ENCODE measurements around the gene KEL. TPM values are rescaled to one million over a fixed set of nuclear protein-coding genes. Genes with fewer than 3 reads are reported as not detected.

Gene KEL
- total RNA-seq, 4 donors from 2014 or later: 0.29 to 2.0 (median 0.49) TPM

- Histone ChIP-seq H3K36me3 (no peaks in the 10 kb centered on the region), H3K27ac (no peak overlapping the region), H3K4me3 (replicated peaks in 1 of 3) (no peak overlapping the region), H3K4me1 (no peaks in the 10 kb centered on the region), H3K27me3 (no peaks in the 10 kb centered on the region), H3K9me3 (no peaks in the 10 kb centered on the region)
- intact Hi-C loops (cut with DNase I): no loop called here
- DNase-seq: no peak
- TF ChIP-seq POLR2A (IDR thresholded peaks at IDR 0.05): no peak
- no peak for TF ChIP-seq CTCF (IDR thresholded peaks at IDR 0.05)
- WGBS, 2 donors: 72 to 81% methylated on average over 1 of the region's 1 CpG
Measured at GRCh38 chr7:142914121-142914520, 48.0 kb downstream of the KEL start.

GRCh38 chr7:142913566-142913965 lies 48.6 kb downstream of the KEL start:
- Histone ChIP-seq H3K27me3 (no peaks in the 10 kb centered on the region), H3K4me1 (no peaks in the 10 kb centered on the region), H3K27ac (no peak overlapping the region), H3K9me3 (no peaks in the 10 kb centered on the region), H3K4me3 (replicated peaks in 1 of 3) (no peak overlapping the region), H3K36me3 (no peaks in the 10 kb centered on the region)
- DNase-seq: no peak
- TF ChIP-seq POLR2A (IDR thresholded peaks at IDR 0.05) (no peak), CTCF (IDR thresholded peaks at IDR 0.05) (no peak)
- intact Hi-C loops (cut with DNase I): no loop called here
- 87 to 91% methylated on average over 2 of the region's 2 CpGs for WGBS, 2 donors

GRCh38 chr7:142913051-142913450 lies 49.1 kb downstream of the KEL start:
- Histone ChIP-seq H3K27me3 (no peaks in the 10 kb centered on the region), H3K4me3 (replicated peaks in 1 of 3) (no peak overlapping the region), H3K9me3 (no peaks in the 10 kb centered on the region), H3K36me3 (no peaks in the 10 kb centered on the region), H3K27ac (no peak overlapping the region), H3K4me1 (no peaks in the 10 kb centered on the region)
- no peak for DNase-seq
- 62 to 65% methylated on average over 3 of the region's 3 CpGs for WGBS, 2 donors
- intact Hi-C loops (cut with DNase I): no loop called here
- TF ChIP-seq CTCF (IDR thresholded peaks at IDR 0.05) (no peak), POLR2A (IDR thresholded peaks at IDR 0.05) (no peak)

- intact Hi-C loops (cut with DNase I): no loop called here
- H3K36me3 ChIP-seq: no peaks in the 10 kb centered on the region
- no peak for DNase-seq
- H3K4me1 ChIP-seq: no peaks in the 10 kb centered on the region
- H3K9me3 ChIP-seq: no peaks in the 10 kb centered on the region
- no peaks in the 10 kb centered on the region for H3K27me3 ChIP-seq
- 80 to 91% methylated on average over 2 of the region's 2 CpGs for WGBS, 2 donors
- H3K4me3 ChIP-seq (replicated peaks in 1 of 3): no peak overlapping the region
- TF ChIP-seq POLR2A (IDR thresholded peaks at IDR 0.05) (no peak), CTCF (IDR thresholded peaks at IDR 0.05) (no peak)
- no peak overlapping the region for H3K27ac ChIP-seq
Measured at GRCh38 chr7:142910481-142910880, 51.7 kb downstream of the KEL start.

GRCh38 chr7:142910031-142910433 lies 52.1 kb downstream of the KEL start:
- TF ChIP-seq POLR2A (IDR thresholded peaks at IDR 0.05) (no peak), CTCF (IDR thresholded peaks at IDR 0.05) (no peak)

More at GRCh38 chr7:142910031-142910433, 52.1 kb downstream of the KEL start:
- DNase-seq: no peak
- H3K27me3 ChIP-seq: no peaks in the 10 kb centered on the region
- WGBS, 2 donors: 79 to 83% methylated on average over 2 of the region's 2 CpGs
- no peak overlapping the region for H3K27ac ChIP-seq
- intact Hi-C loops (cut with DNase I): no loop called here
- H3K4me1 ChIP-seq: no peaks in the 10 kb centered on the region
- no peaks in the 10 kb centered on the region for H3K9me3 ChIP-seq
- H3K4me3 ChIP-seq (replicated peaks in 1 of 3): no peak overlapping the region
- no peaks in the 10 kb centered on the region for H3K36me3 ChIP-seq

Data from thyroid gland (tissue), 4 donors.